ENCODE results near the gene ASB13.
"Not testable (repeated sequence)": the region's sequence is repeated elsewhere in the genome, so short reads cannot be mapped to it uniquely, and the experiment has no call there.

ASB13 gene

DNA sequence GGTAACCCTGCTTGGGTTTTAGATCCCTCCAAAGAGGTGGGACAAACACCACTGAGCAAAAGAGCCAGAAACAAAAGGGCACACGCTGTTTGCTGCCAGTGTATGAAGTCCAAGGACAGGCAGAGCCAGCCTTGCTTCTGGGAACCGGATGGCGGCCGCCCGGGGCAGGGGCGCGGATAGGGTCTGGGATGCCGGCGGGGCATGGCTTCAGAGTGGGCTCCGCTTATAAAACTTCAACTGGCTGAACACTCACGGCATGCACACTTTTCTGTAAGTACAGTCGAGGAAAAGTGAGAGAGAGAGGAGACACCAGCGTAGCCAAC is 62.6 kb downstream of the ASB13 start:
- DNase-seq: no peak

DNA sequence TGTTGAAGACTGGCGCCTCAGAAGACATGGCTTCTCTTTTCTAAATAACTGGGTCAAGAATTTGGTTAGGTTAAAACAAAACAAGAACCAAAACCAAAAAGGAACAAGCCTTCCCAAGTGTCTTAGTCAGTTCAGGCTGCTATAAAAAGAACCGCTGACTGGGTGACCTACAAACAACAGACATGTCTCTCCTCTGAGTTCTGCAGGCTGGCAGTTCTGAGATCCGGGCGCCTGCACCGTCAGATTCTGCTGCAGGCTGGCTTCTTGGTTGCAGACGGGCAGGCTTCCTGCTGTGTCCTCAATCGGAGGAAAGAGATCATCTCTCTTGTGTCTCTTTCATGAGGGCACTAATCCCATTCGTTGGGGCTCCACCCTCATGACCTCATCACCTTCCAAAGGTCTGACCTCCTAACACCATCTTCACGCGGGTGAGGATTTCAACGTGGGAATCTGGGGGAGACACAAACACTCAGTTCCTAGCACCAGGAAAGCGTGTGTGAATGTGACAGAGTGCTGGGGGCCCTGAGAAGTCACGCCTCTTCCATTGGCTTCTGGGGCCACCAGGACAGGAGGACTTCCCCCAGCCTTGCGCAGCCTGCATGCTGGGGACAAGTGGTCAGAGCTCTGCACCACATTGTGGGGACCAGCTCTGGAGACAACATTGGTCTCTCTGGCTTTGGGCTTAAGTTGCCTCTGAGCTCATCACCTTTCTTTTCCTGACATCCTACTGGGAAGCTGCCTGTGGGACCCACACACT is 63.1 kb downstream of the ASB13 start:
- DNase-seq: no peak

DNA sequence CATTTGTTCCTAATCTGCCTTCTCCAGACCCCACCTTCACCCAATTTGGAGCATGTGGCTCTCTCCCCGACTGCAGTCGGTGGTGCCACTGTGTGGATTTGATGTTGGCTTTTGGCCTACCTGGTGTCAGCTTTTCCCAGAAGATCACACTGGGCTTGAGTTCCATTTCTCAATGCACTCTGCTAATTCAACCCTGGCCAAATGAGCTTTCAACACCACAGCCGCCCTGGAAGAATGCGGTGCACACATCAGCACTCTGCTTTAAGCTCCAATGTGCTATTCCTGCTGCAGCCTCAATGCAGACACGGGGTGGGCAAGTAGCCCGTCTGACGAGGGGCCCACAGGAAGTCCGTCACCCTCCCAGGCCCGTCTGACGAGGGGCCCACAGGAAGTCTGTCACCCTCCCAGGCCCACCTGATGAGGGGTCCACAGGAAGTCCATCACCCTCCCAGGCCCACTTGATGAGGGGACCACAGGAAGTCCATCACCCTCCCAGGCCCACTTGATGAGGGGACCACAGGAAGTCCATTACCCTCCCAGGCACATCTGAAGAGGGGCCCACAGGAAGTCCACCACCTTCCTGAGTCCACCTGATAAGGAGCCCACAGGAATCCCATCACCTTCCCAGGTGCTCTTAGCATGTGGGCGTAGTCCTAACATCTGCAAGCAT is 64.4 kb downstream of the ASB13 start:
- DNase-seq: no peak

DNA sequence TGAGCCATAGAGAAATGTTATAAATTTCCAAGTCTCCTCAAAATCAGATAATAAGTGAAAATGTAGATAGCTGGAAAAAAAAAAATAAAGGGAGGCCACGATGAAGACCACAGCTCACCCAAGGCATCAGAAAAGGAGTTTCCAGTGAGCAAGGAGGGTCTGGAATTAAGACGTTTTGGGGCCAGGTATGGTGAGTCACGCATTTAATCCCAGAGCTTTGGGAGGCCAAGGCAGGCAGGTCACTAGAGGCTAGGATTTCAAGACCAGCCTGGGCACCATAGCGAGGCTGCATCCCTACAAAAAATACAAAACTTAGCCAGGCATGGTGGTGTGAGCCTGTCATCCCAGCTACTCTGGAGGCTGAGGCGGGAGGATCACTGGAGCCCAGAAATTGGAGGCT is 65.5 kb downstream of the ASB13 start:
- DNase-seq: no peak

- no peak for DNase-seq
These were observed 66.5 kb downstream of the ASB13 start for GRCh38 chr10:5599613-5600520.

GRCh38 chr10:5598085-5598690 is 68.2 kb downstream of the ASB13 start:
- no peak for DNase-seq

- no peak for DNase-seq
These were observed 69.6 kb downstream of the ASB13 start for GRCh38 chr10:5596611-5597341.

- no peak for DNase-seq
These were observed 70.4 kb downstream of the ASB13 start for GRCh38 chr10:5595994-5596471.

- DNase-seq: no peak
These were observed 70.8 kb downstream of the ASB13 start for GRCh38 chr10:5595591-5595990.

DNA sequence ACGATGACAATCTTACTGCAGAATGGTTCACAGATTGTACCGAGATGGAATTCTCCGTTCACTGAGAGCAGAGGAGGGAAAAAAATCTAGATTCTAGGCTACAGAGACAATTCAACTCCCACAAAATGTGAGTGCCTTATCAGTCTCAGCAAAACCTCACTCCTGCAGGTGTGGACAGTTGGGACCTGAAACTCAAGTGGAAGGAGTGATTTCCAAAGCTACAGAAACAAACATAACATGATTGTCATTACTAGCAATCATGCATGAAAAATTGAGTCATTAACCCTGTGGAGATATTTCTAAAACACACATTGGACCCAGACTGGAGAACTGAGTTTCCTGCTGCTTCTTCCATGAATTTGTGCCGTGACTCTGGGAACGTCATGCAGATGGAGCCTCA is 71.3 kb downstream of the ASB13 start:
- DNase-seq: no peak

DNA sequence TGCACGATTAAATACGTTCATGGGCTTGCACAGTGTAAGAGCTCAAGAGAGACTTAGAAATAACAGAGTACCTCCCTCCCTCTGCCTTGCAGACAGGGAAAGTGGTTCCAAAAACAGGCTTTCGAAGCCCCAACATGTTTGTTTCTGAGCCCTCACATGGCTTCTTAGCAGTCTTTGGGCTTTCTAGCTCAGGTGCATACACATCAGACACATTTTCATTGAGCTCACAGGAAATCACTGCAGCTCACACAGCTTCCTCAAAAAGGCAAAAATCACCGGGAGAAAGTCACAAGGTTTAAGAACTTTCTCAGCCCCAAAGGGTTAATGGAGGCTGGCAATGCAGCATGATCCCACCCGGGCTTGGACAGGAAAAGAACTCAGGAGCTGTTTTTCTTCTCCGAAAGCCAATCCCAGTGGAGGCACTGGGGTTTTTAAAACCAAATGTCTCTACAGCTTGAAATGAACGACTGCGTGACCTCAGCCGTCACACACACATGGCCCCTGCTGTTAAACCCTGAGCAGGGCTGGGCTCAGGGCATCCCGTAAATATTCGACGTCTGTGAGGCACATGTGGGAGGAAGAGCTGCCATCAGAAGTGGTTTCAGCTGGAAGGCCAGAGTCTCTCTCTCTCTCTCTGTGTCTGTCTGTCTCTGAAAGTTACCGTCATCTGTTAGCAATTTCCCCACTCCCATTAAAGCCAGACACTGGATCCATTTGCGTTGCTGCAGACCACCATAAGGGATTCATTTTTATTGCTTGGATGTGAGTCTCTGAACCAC is 71.9 kb downstream of the ASB13 start:
- DNase-seq: no peak

DNA sequence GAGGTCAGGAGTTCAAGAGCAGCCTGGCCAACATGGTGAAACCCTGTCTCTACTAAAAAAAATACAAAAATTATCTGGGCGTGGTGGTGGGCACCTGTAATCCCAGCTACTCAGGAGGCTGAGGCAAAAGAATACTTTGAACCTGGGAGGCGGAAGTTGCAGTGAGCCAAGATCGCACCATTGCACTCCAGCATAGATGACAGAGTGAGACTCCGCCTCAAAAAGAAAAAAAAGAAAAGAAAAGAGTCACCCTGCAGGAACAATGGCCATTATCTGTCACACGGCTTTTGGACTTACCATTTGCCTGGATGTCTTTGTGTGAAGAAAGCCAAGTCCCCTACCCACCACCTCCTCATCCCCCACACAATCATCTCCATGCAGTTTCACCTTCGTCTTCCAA is 73.0 kb downstream of the ASB13 start:
- not testable (repeated sequence) for DNase-seq

GRCh38 chr10:5592070-5592469 is 74.3 kb downstream of the ASB13 start:
- DNase-seq: no peak

DNA sequence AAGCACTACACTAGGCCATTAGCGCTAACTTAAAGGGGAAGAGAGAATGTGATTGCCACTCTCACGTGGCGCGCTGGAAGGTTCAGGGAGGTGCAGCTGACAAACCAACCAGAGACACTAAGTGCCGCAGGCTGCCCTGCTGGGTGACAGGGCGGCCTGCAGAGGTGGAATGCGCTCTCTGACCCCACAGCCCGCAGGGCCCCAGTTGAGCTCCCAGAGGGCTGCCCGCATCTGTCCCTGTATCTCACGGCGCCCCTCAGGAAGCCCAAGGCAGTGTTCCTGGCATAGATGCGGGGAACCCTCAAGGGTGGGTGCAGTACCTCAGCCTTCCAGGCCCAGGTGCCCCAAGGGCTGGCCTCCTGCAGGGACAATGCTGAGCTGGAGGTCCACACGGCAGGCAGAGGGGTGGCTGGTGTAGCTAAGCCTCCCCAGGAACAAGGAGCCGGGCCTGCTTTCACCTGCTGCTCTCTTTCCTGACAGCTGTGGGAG is 75.0 kb downstream of the ASB13 start:
- no peak for DNase-seq

DNA sequence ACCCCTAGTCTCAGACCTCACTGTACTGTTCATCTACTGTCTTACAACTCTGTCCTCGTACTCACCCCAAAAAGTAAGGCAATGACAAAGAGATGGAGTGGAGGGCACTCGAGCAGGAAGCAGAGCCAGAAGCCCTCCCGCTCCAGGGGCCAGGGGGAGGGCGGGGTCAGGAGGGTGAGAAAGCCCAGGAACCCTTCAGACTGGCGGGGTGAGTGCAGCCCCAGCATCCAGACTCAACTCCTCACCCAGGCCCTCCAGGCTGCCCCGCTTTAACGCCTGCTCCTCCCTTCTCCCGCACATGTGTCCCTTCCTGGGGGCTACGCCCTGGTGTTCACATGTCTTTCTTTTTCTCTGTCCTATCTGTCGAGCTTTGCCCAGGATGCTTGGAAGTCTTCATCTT is 75.6 kb downstream of the ASB13 start:
- no peak for DNase-seq

- no peak for DNase-seq
These were observed 76.5 kb downstream of the ASB13 start for GRCh38 chr10:5589661-5590511.

GRCh38 chr10:5589011-5589660 is 77.3 kb downstream of the ASB13 start:
- no peak for DNase-seq
